GM20431 (cell line): ENCODE data around the gene MAGI1.
"Not testable (repeated sequence)": the region's sequence is repeated elsewhere in the genome, so short reads cannot be mapped to it uniquely, and the experiment has no call there.

ENCODE experiments used
- in situ Hi-C: fragments of 300-500 bp; cut with MseI, MboI; formaldehyde crosslinking; loops from one replicate; pipeline ENCODE4 v1.15.0; 2020; ENCODE audit warnings: low sequenced_read_pairs; ENCODE audit not compliant: unreplicated experiment

MAGI1 gene

DNA sequence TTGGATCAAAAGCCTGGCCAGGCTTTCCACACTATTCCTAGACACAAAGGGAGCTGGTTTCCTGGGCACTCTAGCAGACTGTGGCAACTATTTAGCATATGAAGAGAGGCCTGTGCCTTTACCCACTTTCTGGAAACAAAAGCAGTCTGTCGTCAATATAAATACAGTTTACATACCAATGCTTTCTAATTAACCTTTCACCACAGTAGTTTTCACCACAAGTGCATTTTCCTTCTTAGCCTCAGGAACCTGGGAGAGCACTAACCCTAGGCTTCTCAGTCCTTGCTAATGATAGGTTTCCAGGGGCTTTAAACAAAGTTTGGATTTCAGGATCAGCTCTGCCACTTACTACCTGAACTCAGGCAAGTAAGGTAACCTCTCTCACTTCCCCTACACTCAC is 499.1 kb downstream of the MAGI1 start:
- in situ Hi-C loops: no loop called here

DNA sequence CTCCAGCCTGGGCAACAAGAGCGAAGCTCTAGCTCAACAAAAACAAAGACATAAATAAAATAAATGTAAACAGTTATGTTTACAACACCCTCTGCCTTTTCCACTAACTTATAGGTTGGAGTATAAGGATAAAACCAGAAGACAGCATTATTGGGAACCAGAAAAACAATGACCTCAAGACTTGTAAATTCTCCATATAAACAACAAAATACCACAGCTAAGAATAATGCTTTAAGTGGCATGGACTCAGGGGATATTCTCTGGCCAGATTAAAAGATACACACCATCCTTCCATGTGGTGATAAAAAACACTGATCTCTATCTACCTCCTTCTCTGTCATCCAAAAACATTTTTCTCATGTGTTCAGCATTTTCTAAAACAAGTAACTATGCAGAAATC is 500.6 kb downstream of the MAGI1 start:
- in situ Hi-C loops: no loop called here

GRCh38 chr3:65537109-65537508 is 501.6 kb downstream of the MAGI1 start:
- in situ Hi-C loops: no loop called here

- in situ Hi-C loops: no loop called here
These were observed 503.5 kb downstream of the MAGI1 start for GRCh38 chr3:65535260-65535659.

DNA sequence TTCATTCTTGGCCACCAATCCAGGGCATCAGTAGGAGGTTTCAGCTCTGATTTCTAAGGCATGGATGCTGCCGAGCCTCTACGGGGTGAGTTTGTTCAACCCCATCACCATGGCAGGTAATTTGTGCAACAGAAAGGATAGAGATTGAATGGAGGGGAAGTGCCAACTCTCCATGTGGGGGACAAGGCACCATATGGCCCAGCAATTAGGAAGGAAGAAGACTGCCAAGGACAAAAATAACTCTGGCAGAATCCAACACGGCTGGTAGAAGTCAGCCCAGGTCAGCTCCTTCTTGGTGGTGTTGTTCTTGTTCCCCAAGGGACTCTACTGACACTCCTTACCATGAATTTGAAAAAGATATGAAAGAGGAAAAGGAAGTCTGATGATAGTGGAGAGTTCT is 503.9 kb downstream of the MAGI1 start:
- in situ Hi-C loops: no loop called here

- in situ Hi-C loops: no loop called here
These were observed 506.0 kb downstream of the MAGI1 start for GRCh38 chr3:65532749-65533148.

DNA sequence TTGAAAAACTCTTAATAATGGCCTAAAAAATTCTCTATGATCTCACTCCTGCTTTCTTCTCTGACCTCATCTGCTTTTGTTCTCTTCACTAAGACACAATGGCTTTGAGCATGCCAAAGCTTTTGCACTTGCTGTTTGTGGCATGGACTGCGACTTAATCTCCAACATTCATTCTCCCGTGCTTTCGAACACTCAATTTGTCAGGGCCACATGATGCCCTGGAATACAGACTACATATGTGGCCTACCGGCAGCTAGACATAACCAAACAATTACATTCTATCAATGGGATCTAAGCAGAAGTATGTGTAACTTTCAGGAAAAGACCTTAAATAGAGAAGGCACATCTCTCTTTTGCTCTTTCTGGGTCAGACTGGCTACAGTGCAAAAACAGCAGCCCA is 506.5 kb downstream of the MAGI1 start:
- in situ Hi-C loops: no loop called here

DNA sequence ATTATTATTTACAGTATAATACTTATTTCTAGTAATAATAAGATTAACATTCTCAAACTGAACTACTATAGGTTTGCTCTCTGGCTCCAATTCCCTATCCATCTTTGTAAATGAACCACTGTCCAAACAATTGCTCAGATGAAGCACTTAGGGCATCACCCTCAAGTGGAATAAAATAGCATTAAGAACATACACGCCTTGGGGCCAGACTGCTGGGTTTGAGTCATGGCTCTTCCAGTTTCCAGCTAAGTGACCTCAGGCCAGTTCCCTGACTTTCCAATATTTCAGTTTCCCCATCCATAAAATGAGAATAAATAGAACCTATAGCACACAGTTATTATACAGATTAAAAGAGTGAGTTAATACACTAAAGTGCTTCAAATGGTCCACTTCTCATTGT is 507.2 kb downstream of the MAGI1 start:
- in situ Hi-C loops: no loop called here

- in situ Hi-C loops: no loop called here
These were observed 512.1 kb downstream of the MAGI1 start for GRCh38 chr3:65526656-65527055.

DNA sequence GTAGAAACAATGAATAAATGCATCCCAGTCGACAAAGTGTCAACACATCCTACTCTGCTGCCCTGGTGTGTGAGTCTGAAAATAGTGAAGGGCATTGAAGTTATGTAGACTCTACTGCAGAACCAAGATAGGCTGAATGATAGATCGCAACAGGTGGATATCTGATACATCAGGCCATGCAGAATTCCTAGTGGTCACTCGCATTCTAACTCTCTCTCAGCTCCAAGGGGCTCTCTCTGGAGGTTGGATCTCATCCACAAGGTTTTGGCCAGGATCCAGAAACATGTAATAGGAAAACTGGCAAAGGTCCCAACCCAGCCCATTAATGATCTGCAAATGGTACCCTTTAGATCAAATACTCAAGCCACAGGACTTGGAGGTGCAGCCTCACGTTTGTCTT is 514.1 kb downstream of the MAGI1 start:
- in situ Hi-C loops: no loop called here

GRCh38 chr3:65523878-65524277 is 514.8 kb downstream of the MAGI1 start:
- in situ Hi-C loops: no loop called here

DNA sequence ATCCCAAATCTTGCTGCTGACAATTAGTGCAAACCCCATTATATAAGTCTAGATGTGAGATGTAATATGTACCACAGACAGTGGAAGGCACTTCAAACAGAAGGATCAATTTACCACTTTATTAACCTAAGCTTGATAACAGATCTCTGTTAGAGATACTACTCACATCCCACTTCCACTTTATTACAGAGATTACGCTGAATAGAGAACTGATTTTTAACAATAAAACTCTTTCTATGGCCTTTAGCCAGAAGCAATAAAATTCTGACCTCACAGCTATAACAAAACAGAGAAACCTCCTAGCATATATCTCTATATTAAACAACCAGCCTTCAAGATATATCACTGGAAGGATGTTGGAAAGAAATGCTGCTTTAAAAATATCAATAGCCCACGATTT is 517.7 kb downstream of the MAGI1 start:
- in situ Hi-C loops: no loop called here

DNA sequence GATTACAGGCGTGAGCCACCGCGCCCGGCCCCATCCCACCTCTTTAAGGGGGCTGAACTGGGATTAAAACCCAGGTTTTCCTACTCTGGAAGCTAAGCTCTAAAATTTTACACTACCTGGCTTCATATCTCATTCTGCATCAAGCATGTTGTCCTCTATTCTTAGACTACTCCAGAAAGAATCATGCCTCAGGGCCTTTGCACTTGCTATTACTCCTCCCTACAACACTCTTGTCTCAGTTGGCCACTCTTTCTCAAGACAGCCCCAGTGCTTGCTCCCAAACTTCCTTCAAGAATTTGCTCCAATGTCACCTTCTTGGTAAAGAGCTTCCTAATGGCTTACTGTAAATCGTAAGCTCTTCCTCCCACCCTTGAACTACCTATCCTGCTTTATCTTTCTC is 521.7 kb downstream of the MAGI1 start:
- in situ Hi-C loops: no loop called here

GRCh38 chr3:65514317-65514716 is 524.4 kb downstream of the MAGI1 start:
- in situ Hi-C loops: not testable (repeated sequence)

DNA sequence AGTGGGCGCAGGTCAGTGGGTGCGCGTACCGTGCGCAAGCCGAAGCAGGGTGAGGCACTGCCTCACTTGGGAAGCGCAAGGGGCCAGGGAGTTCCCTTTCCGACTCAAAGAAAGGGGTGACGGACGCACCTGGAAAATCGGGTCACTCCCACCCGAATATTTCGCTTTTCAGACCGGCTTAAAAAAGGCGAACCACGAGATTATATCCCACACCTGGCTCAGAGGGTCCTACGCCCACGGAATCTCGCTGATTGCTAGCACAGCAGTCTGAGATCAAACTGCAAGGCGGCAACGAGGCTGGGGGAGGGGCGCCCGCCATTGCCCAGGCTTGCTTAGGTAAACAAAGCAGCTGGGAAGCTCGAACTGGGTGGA is 529.3 kb downstream of the MAGI1 start:
- in situ Hi-C loops: not testable (repeated sequence)

DNA sequence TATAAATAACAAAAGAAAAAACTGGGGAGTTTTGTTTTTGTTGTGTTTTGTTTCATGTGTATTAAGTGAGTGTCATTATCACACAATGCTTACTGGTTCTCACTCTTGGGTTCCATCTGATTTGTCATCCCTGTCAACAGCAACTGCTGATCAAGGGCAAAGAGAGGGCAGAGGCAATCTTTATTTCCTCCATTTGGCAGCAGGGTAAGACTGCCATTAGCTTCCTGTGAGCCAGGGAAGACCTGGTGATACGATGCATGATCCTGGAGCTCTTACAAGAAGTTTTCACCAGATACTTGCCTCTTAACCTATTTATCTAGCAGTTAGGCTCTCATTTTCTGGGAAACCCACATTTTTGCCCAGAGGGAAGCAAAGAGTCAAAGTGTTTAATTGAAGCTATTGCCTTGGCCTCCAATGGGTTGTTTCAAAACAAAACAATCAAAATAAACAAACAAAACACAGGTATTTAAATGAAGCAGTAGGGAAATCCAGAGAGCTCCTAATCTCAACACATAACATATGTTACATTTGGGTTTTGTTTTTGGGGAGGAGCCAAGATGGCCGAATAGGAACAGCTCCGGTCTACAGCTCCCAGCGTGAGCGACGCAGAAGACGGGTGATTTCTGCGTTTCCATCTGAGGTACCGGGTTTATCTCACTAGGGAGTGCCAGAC is 529.8 kb downstream of the MAGI1 start:
- in situ Hi-C loops: no loop called here

DNA sequence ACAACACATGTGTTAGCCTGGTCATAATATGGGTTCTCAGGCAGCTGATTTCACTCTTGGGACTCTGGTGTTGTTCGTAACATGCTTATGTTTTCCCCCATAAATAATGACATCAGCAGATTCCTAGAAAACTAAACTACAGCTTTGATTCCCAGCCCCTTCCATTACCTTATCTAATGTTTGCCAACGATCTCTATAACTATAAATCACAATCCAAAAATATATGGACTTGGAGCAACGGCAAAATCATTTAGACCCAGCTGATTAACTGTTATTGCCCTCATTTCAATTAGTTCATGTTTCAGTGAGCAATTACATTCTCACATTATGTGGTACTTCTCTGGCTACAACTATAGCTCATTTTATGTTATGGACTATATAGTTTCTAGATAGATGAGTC is 531.3 kb downstream of the MAGI1 start:
- in situ Hi-C loops: no loop called here

- in situ Hi-C loops: no loop called here
These were observed 534.9 kb downstream of the MAGI1 start for GRCh38 chr3:65503776-65504175.

- in situ Hi-C loops: no loop called here
These were observed 536.2 kb downstream of the MAGI1 start for GRCh38 chr3:65502526-65502925.

GRCh38 chr3:65500398-65501306 is 538.1 kb downstream of the MAGI1 start:
- in situ Hi-C loops: no loop called here

- in situ Hi-C loops: no loop called here
These were observed 540.9 kb downstream of the MAGI1 start for GRCh38 chr3:65497846-65498245.

DNA sequence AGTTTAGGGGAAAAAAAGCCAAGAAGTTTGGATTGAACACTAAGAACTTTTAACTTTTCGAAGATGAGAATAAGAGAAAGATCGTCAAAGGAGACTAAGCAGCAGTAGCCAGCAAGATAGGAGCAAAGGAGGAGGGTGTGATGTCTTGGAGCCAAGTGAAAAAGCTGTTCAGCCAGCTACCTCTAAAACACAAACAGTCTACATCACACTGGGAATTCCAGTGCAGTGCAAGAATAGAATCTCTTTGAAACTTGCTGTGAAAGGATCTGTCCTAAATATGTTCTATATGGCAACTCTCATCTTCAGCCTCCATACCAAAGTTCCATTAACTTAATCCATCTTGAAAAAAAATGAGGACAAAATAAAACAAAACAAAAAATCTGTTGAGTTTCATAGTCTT is 541.5 kb downstream of the MAGI1 start:
- in situ Hi-C loops: no loop called here
